Adrenal gland (tissue), 5 donors: ENCODE measurements around the gene KCNQ4.

Experiments
- CTCF ChIP-seq, 6 experiments: fragments of 450-650 bp in 4 of 6; fragments of 200-600 bp in 2 of 6; sonication (generic) in 1 of 6; IDR thresholded peaks; 1 replicate in 5 of 6; 2 replicates in 1 of 6; pipeline versions ENCODE4 v1.5.1 to v1.8.0; 2016 to 2021; ENCODE audit warnings: antibody characterized with exemption in 6 of 6, mild to moderate bottlenecking in 2 of 6, moderate library complexity in 1 of 6
- POLR2A ChIP-seq, 2 donors: fragments of 450-650 bp; IDR thresholded peaks; one replicate each; pipeline ENCODE4 v1.6.1; 2017; ENCODE audit warnings: antibody characterized with exemption in 2 of 2, mild to moderate bottlenecking in 2 of 2, moderate library complexity in 1 of 2
- donor health status: DM: no; HTN: no; CAD: no.

- TF ChIP-seq CTCF (IDR thresholded peaks at IDR 0.05) (no peak), POLR2A (IDR thresholded peaks at IDR 0.05) (no peak)
These were observed 7.1 kb upstream of the KCNQ4 start for GRCh38 chr1:40776236-40777072.
